Glomerular visceral epithelial cell (primary cell): ENCODE measurements around the gene POU2AF1.

Experiments used
- DNase-seq: peaks from one replicate; pipeline ENCODE4 v3.0.0-alpha.2; 2016; ENCODE audit errors: extremely low spot score

POU2AF1 gene

DNA sequence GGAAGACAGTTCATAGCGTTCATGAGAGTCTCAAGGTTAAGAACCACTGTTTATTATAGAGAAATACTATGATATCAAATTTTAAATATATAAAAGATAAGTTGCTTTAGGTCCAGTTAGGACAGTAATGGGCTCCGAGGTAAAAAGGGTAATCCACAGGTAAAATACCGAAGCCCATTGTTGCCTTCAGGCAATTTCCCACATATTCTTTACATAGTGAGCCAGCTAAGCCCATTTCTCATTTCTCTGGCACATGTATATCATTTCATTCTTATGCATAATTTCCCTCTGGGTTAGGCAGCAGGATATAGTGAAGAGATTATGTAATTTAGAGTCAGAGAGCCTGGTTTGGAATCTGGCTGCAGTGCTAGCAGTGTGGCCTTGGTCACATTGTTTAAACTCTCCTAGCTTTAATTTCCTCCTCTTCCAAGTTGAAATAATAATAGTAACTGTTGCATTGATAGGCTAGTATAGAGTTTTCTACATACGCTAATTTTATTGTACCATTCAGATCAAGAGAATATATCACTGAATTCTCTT, 7.6 kb upstream of the POU2AF1 start:
- DNase-seq, result no peak

GRCh38 chr11:111384494-111384893, 5.4 kb upstream of the POU2AF1 start:
- DNase-seq, result no peak

DNA sequence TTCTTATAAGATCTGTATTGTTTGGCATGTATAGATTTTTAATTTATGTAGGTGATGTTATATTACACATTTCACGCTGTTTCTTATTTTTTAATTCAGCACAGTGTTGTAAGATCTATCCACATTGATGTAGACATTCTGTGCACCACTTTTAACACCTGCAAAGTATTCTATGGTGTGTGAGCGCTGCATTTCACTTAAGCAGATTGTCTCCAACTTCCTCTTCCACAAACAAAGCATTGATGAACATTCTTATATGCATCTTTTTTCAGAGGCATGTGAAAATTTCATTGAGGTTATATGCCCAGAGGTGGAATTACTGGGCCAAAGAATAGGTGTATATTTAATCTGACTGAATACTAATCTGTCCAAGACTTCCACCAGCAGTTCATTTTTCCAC, 3.4 kb upstream of the POU2AF1 start:
- DNase-seq, result no peak

- no peak for DNase-seq
Observed at GRCh38 chr11:111379602-111380136, 594 bp upstream of the POU2AF1 start.

GRCh38 chr11:111378185-111378860, 752 bp downstream of the POU2AF1 start:
- no peak for DNase-seq

- DNase-seq, result no peak
Observed at GRCh38 chr11:111376181-111376871, 2.7 kb downstream of the POU2AF1 start.

- no peak for DNase-seq
Observed at GRCh38 chr11:111373590-111373989, 5.5 kb downstream of the POU2AF1 start.

DNA sequence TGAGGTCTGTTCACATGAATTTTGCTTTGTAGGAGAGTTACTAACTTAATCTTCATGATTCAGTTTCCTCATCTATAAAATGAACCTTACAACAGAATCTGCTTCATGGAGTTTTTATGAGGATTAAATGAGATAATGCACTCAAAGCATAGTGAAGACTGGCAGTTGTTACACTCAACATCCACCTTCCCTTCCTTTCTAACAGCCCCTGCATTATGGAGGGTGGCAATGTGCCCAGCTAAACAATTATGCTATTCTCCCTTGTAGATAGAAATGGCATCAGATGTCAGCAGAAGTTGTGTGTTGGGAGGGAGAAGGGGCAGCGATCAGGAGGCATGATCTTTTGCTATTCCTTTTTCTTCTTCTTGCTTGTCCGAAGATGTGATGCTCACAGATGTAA, 6.5 kb downstream of the POU2AF1 start:
- no peak for DNase-seq

DNA sequence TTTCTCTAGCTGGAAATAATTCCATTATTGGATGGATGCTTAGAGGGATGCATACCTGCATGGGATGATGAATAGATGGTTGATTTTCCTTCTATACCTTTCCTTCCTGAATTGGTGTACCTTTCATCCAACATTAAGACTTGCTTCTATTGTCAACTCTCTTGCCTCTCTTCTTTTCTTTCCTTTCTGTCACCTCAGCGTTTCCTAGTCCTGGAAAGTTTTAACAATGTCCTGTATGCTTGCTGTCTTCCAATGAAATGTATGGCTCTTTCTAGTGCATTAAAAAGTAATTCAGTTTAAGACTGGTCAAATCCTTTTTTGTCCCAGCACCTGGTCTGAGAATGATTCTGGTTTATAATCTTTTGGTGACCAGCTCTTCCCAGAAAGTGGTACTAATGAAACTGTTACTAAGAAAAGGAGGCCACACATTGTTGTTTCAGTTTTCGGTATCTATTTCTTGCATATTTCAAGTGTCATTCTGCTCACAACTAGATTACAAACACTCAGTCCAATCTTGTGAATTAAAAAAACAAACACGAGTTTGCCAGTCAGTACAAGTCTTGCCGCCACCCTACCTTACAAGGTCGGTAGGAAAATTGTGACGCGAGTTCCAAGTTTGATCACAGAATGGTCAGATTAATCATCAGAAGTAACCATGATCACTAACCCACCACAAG, 8.0 kb downstream of the POU2AF1 start:
- DNase-seq, result no peak

DNA sequence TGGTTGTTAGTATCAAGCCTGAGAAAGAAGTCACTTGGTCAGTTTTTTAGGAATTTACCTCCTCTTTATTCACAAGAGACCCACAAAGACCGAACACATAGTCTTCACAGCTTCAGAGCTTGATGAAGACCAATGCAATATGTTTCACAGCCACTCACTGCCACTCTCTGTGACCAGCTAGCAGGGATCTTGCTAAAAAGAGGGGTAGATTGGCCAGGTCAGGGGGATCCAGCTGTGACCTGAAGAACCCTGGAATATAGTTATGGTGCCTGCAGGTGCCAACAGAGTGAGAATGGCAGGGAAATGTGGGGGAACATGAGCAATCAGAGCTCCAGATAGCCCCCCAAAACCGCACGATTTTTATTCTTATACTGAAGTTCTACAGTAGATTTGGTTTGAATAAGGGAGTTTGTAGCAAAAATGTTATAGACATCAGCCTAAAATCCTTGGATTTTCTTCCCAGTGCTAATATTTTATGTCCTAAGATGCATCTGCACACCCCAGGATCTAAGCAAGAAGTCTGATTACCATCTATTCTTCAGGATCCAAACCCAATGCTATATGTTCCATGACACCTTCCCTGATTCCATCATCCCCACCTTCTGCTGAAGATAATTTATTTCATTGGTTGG, 8.7 kb downstream of the POU2AF1 start:
- DNase-seq, result no peak

DNA sequence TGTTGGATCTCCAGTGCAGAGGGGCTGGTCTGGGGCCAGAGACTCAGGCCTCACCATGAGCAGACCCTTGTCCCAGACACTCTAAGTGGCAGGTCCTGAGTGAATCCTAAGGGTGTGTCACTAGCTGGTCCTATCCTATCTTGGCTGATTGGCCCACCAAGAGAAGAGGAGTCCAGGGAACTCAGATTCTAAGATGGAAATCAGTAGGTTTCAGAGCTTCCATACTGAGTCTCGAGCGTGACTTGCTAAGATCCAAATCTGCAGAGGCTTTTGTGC, 10.9 kb downstream of the POU2AF1 start:
- DNase-seq, result no peak

GRCh38 chr11:111367411-111368284, 11.4 kb downstream of the POU2AF1 start:
- no peak for DNase-seq

DNA sequence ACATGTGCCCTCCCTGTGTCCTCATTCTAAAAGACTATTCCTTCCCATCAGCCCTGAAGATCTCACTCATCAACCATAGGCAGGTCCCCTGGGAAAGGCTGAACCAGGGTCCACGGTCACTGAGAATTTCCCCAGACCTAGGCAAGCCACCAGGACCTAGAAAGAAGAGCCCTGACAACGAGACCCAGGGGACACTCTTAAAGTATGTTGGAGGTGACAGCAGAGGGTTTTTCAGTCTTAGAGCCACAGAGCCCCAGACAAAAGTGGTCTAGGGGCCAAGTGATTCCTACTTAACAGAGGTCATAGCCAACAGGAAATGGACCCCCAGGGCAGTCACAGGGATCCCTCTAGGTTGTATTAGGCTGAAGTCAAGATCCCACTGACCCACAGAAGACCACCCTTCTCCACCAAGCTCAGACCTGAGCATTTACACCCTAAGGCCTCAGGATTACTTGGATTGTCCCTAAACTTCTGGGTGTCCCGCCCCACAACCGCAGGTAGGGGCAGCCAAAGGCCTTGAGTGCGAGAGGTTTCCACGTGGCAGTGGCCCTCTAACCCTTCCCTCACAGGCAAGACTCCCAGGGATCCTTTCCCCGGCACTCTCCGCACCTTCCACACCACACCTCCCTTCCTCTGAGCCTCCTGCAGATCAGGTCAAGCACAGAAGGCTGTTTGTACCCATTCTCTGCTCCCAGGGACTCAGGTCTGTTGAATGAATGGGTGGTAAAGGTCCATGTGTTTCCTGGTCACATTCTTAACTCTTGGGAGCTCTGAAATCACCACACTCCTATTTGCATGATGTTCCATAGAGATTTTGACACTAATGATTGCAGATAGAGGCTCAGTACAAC, 12.3 kb downstream of the POU2AF1 start:
- no peak for DNase-seq

GRCh38 chr11:111365722-111366559, 13.1 kb downstream of the POU2AF1 start:
- no peak for DNase-seq

- DNase-seq, result no peak
Observed at GRCh38 chr11:111364503-111364902, 14.6 kb downstream of the POU2AF1 start.

DNA sequence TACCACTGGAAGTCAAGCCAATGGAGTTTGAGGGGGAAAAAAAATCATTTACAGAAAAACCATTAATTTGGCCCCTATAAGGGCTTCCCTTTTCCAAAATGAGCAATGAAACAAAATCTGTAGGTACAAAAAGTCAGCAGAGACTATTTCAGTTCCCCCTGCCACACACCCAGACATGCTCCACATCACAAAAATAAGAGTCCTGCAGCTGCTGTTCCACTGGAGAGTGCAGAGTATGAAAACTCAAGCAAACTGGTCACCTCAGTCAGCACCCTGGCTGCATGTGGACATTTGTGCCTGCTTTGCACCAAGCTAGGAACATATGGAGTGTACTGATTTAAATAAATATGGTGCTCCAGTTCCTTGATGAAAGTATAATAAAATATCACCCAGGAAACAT, 15.1 kb downstream of the POU2AF1 start:
- DNase-seq, result no peak

DNA sequence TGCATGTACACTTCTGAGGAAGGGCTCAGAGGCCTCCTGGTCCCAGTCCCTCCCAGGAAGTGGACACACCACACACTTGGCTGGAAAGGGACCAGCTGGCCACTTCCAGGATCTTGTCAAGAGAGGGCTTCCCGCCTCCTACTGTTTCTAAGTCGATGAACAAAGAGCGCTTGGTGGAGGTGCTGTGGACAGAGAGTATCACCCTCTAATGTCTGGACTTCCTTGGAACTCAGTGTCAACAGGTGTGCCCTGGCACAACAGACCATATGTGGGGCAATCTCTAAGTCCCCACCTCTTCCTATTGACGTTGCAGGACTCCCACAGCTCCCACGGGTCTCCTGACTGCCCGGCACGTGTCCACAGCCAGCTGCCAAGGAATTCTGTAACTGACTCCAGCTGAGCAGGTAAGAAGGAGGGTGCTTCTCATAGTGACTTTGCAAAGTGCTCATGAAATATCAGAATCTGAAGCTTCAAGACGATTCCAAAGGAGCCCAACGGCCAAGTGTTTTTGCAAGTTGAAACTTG, 16.1 kb downstream of the POU2AF1 start:
- DNase-seq, result no peak

- no peak for DNase-seq
Observed at GRCh38 chr11:111361874-111362273, 17.2 kb downstream of the POU2AF1 start.
